Fibroblast of pulmonary artery (primary cell): ENCODE measurements around the gene TSPAN9.

Source experiments
- DNase-seq: peaks from one replicate; pipeline ENCODE4 v3.0.0-alpha.2; 2010; ENCODE audit warnings: low read depth
- H3K4me3 ChIP-seq: replicated peaks from 2 replicates; pipeline ENCODE4 v1.5.1; 2011; ENCODE audit warnings: low read depth, mild to moderate bottlenecking, control low read depth, low read length, moderate library complexity
- CTCF ChIP-seq: IDR thresholded peaks from 2 replicates; pipeline ENCODE4 v1.5.1; 2011; ENCODE audit warnings: mild to moderate bottlenecking, control low read depth, low read length, inconsistent platforms; ENCODE audit errors: missing control alignments

TSPAN9 gene

GRCh38 chr12:3049611-3050249 is 27.4 kb upstream of the TSPAN9 start:
- no peak for TF ChIP-seq CTCF
- no peak for DNase-seq
- no peak overlapping the region for H3K4me3 ChIP-seq

GRCh38 chr12:3054374-3054773 is 22.8 kb upstream of the TSPAN9 start:
- no peak for TF ChIP-seq CTCF
- H3K4me3 ChIP-seq, result no peak overlapping the region
- DNase-seq, result no peak

GRCh38 chr12:3055026-3055703 is 22.0 kb upstream of the TSPAN9 start:
- H3K4me3 ChIP-seq, result no peak overlapping the region
- DNase-seq, result peak; percentile 29
- no peak for TF ChIP-seq CTCF

- no peak for DNase-seq
- H3K4me3 ChIP-seq, result no peak overlapping the region
- TF ChIP-seq CTCF, result no peak
These were observed 21.3 kb upstream of the TSPAN9 start for GRCh38 chr12:3055704-3056467.

- H3K4me3 ChIP-seq, result no peak overlapping the region
- TF ChIP-seq CTCF, result no peak
- no peak for DNase-seq
These were observed 16.1 kb upstream of the TSPAN9 start for GRCh38 chr12:3061059-3061458.

- TF ChIP-seq CTCF, result no peak
- H3K4me3 ChIP-seq, result no peak overlapping the region
- DNase-seq, result no peak
These were observed 15.5 kb upstream of the TSPAN9 start for GRCh38 chr12:3061501-3062215.
